Measurements from ENCODE around the gene TMEM266.

TMEM266 gene

DNA sequence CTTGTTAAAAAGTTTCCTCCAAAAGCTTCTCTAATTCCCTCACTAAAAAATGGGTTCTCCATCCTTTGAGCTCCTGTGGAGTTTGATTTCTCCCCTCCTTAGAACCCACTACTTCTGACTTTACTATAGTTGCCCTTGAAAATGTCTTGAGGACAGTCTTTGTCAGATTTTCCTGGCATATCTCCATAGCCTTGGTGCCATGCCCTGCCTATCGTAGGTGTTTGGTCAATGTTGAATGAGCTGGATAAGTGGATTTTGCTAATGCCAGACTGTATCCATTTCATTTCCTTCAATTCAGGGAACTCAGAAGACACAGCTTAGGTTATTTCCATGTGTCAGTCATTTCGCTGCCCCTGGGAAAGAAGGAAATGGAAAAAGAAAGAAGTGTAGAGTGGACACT is 40.6 kb downstream of the TMEM266 start:
- no peaks in the 10 kb centered on the region for H3K9me2 ChIP-seq (replicated peaks; ENCODE audit: insufficient read depth, low read length)

GRCh38 chr15:76101655-76102054 is 41.9 kb downstream of the TMEM266 start:
- Histone ChIP-seq H3K4me3 (ENCODE audit: low read length) (no peak overlapping the region), H3K27me3 (replicated peaks; ENCODE audit: insufficient read depth, low read length) (no peaks in the 10 kb centered on the region), H3K9me2 (replicated peaks; ENCODE audit: insufficient read depth, low read length) (no peaks in the 10 kb centered on the region), H2AFZ (ENCODE audit: low read length) (no peak overlapping the region), H3K4me1 (ENCODE audit: low read length) (no peaks in the 10 kb centered on the region), H3K9ac (ENCODE audit: low read length) (no peak overlapping the region), H3K36me3 (replicated peaks; ENCODE audit: insufficient read depth, low read length) (no peaks in the 10 kb centered on the region), H4K20me1 (ENCODE audit: insufficient read depth, low read length) (no peaks in the 10 kb centered on the region), H3K4me2 (ENCODE audit: low read depth, low read length) (no peak overlapping the region), H3K9me3 (replicated peaks; ENCODE audit: insufficient read depth, low read length) (no peaks in the 10 kb centered on the region), H3K27ac (ENCODE audit: low read length) (no peak overlapping the region), H3K79me2 (ENCODE audit: low read length) (no peaks in the 10 kb centered on the region), H3F3A (ENCODE audit: insufficient read depth, low read length) (no peaks in the 10 kb centered on the region)
- TF ChIP-seq EZH2phosphoT487 (IDR thresholded peaks at IDR 0.05; ENCODE audit: low read length), result no peak
- TF ChIP-seq, protein P1, sequence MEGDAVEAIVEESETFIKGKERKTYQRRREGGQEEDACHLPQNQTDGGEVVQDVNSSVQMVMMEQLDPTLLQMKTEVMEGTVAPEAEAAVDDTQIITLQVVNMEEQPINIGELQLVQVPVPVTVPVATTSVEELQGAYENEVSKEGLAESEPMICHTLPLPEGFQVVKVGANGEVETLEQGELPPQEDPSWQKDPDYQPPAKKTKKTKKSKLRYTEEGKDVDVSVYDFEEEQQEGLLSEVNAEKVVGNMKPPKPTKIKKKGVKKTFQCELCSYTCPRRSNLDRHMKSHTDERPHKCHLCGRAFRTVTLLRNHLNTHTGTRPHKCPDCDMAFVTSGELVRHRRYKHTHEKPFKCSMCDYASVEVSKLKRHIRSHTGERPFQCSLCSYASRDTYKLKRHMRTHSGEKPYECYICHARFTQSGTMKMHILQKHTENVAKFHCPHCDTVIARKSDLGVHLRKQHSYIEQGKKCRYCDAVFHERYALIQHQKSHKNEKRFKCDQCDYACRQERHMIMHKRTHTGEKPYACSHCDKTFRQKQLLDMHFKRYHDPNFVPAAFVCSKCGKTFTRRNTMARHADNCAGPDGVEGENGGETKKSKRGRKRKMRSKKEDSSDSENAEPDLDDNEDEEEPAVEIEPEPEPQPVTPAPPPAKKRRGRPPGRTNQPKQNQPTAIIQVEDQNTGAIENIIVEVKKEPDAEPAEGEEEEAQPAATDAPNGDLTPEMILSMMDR (IDR thresholded peaks at IDR 0.05; ENCODE audit: low read length), result no peak
- no peak for TF ChIP-seq EZH2 (optimal IDR thresholded peaks at IDR 0.05; ENCODE audit: low read depth, low read length)
- DNase-seq, result no peak

More for the DNA sequence above, 40.6 kb downstream of the TMEM266 start:
- TF ChIP-seq EZH2phosphoT487 (IDR thresholded peaks at IDR 0.05; ENCODE audit: low read length), result no peak
- TF ChIP-seq, protein P1 (IDR thresholded peaks at IDR 0.05; ENCODE audit: low read length), result no peak
- no peak for TF ChIP-seq EZH2 (optimal IDR thresholded peaks at IDR 0.05; ENCODE audit: low read depth, low read length)
- Histone ChIP-seq H3K4me3 (ENCODE audit: low read length) (no peak overlapping the region), H3K9me3 (replicated peaks; ENCODE audit: insufficient read depth, low read length) (no peaks in the 10 kb centered on the region), H3K9ac (ENCODE audit: low read length) (no peak overlapping the region), H3K4me1 (ENCODE audit: low read length) (no peaks in the 10 kb centered on the region), H3F3A (ENCODE audit: insufficient read depth, low read length) (no peaks in the 10 kb centered on the region), H4K20me1 (ENCODE audit: insufficient read depth, low read length) (no peaks in the 10 kb centered on the region), H3K27me3 (replicated peaks; ENCODE audit: insufficient read depth, low read length) (no peaks in the 10 kb centered on the region), H2AFZ (ENCODE audit: low read length) (no peak overlapping the region), H3K27ac (ENCODE audit: low read length) (no peak overlapping the region), H3K4me2 (ENCODE audit: low read depth, low read length) (no peak overlapping the region), H3K36me3 (replicated peaks; ENCODE audit: insufficient read depth, low read length) (no peaks in the 10 kb centered on the region), H3K79me2 (ENCODE audit: low read length) (no peaks in the 10 kb centered on the region)
- no peak for DNase-seq

DNA sequence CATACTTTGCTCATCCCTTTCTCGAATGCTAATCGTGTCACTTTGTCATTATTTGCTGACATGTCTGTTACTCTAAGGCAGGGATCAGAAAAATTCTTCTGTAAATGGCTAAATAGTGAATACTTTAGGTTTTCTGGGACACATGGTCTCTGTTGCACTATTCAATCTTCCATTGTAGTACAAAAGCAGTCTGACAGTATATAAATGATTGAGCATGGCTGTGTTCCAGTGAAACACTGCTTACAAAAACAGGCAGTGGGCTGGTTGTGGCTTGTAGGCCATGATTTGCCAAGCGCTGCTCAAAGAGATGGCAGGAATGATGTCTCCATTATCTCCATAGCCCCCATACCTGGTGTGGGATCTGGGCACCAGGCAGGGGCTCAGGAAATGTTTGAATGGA is 45.6 kb downstream of the TMEM266 start:
- Histone ChIP-seq H3K79me2 (ENCODE audit: low read length) (no peaks in the 10 kb centered on the region), H3K4me1 (ENCODE audit: low read length) (no peaks in the 10 kb centered on the region), H4K20me1 (ENCODE audit: insufficient read depth, low read length) (no peaks in the 10 kb centered on the region), H3K9me3 (replicated peaks; ENCODE audit: insufficient read depth, low read length) (no peaks in the 10 kb centered on the region), H3K9me2 (replicated peaks; ENCODE audit: insufficient read depth, low read length) (no peaks in the 10 kb centered on the region), H3K27me3 (replicated peaks; ENCODE audit: insufficient read depth, low read length) (no peaks in the 10 kb centered on the region), H3K27ac (ENCODE audit: low read length) (no peak overlapping the region), H3F3A (ENCODE audit: insufficient read depth, low read length) (no peaks in the 10 kb centered on the region), H3K4me3 (ENCODE audit: low read length) (no peak overlapping the region), H3K9ac (ENCODE audit: low read length) (no peak overlapping the region), H3K36me3 (replicated peaks; ENCODE audit: insufficient read depth, low read length) (no peaks in the 10 kb centered on the region), H3K4me2 (ENCODE audit: low read depth, low read length) (no peak overlapping the region), H2AFZ (ENCODE audit: low read length) (no peak overlapping the region)
- no peak for DNase-seq
- no peak for TF ChIP-seq EZH2phosphoT487 (IDR thresholded peaks at IDR 0.05; ENCODE audit: low read length)
- no peak for TF ChIP-seq EZH2 (optimal IDR thresholded peaks at IDR 0.05; ENCODE audit: low read depth, low read length)
- TF ChIP-seq, protein P1 (IDR thresholded peaks at IDR 0.05; ENCODE audit: low read length), result no peak

All from MM.1S (cell line).